Hippocampal formation (tissue), 2 donors: ENCODE measurements around the gene RPGRIP1.
"Not testable (repeated sequence)": the region's sequence is repeated elsewhere in the genome, so short reads cannot be mapped to it uniquely, and the experiment has no call there.

Experiments
- DNase-seq, 2 donors: peaks; one replicate each; lab custom pipeline; 2025; lab: John Stamatoyannopoulos, UW

RPGRIP1 gene

GRCh38 chr14:21258889-21259787 is 20.7 kb upstream of the RPGRIP1 start:
- DNase-seq = no peak

GRCh38 chr14:21261824-21262223 is 18.1 kb upstream of the RPGRIP1 start:
- no peak for DNase-seq

DNA sequence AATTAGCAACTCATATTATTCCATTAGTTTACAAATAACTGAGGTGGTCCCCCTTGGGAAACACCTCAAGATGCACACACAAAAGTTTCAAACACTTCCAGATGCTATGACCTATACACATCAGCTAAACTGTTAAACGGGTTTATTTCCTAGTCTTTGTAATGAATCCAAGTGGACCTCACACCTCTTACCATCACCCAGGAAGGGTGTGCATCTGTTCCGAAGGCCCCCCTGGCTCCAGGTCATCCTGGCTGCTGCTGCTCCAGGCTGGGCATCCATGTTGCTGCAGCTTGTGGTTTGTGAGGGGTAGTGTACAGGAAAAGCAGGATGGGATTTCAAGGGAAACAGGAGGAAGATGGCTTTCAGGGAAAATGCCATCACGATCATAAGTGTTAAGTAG is 17.5 kb upstream of the RPGRIP1 start:
- DNase-seq = no peak

DNA sequence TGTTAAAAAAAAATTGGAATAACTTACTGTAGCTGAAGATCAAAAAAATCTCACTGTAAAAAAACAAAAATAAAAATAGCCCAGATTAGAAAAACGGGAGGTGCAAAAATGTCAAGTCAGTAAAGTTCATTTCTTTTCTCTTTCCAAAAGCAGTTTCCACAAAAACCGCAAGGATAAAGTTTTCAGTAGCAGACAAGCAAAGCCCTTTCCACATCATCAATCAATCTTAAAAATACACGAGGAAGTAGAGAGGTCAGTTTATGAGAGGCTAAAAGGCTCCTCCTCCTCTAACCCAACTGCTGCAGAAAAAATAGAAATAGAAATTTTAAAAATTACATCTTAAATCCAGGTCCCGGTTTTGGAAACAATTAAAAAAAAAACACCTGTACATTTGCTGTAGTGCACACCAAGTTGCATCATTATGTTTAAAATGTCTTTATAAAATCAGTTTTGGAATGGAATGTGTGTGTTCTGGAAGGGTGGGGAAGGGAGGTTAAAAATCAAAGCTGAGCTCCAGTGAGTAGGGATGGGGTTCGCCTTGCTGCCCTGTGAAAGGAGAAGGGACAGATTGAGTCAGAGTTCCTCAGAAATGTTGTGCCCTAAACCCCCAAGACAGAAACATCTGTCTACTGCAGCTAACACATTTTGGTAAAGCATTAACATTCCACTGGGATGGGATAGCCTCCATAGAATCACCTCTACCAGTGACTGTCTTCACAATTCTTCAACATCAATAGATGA is 16.4 kb upstream of the RPGRIP1 start:
- DNase-seq = no peak

- DNase-seq = no peak
Measured at GRCh38 chr14:21264025-21264801, 15.7 kb upstream of the RPGRIP1 start.

DNA sequence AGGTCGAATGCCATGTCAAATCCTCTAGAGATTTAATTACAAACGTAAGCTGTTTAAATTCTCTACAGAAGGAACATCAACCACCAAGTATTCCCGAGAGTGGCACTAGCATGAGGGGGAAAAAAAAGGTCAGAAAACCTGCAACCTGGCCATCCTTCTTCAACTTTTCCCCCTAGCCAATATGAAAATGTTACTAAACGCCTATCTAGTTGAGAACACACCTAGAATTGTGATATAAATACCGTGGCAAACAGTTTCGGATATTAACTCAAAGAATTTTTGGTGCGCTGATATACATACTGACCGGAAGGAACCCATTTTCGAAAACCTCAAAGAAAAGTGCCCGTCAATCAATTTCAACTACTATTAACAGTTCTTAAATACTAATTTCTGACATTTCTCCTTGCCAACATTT is 12.4 kb upstream of the RPGRIP1 start:
- DNase-seq = no peak

- no peak for DNase-seq
Measured at GRCh38 chr14:21267886-21268616, 11.8 kb upstream of the RPGRIP1 start.

GRCh38 chr14:21268617-21269251 is 11.1 kb upstream of the RPGRIP1 start:
- peak in 1 of 2 donors; percentile 25 for DNase-seq

DNA sequence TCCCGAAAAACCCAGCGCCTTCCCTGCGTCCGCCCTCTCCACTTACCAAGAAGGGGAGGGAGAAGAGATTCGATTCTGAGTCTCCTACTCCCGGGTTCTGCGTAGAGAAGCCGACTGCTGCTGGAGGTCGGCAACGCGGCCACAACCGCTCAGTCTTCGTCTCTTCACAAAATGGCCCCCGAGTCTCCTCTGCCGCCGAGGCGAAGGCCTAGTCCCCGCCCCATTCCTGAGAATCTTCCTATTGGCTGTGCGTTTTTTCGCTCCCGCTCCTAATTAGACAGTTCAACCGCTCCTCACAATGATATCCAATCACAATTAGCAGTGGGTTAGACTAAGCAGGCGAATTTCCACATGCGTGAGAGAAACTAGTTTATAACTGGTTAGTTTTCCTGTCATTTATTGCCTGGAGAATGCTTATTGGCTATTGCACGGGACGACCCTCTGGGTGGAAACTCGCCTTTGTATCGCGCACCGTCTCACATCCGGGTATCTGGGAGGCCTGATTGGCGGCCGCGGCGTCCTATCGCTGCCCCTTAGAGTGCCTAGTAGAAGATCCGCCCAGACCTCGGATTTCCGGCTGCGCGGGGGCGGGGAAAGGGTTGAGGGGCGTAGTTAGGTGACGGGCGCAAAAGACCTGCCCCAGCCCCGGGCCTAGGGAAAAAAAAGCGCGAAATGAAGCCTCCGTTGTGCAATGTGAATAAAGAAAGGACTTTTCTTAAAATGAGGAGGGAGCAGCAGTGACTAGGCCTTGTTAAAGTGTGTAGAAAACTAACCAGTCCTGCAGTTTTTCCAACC is 10.4 kb upstream of the RPGRIP1 start, which contains the start of gene HNRNPC:
Gene HNRNPC (minus strand): TSS at position 191 of the 795 bp plus-strand sequence. CDS start 35,249 bp downstream, outside the sequence.
- DNase-seq = peak; percentile 99

- DNase-seq = not testable (repeated sequence)
Measured at GRCh38 chr14:21272661-21273060, 7.2 kb upstream of the RPGRIP1 start.

GRCh38 chr14:21275261-21275858 is 4.5 kb upstream of the RPGRIP1 start:
- DNase-seq = no peak

DNA sequence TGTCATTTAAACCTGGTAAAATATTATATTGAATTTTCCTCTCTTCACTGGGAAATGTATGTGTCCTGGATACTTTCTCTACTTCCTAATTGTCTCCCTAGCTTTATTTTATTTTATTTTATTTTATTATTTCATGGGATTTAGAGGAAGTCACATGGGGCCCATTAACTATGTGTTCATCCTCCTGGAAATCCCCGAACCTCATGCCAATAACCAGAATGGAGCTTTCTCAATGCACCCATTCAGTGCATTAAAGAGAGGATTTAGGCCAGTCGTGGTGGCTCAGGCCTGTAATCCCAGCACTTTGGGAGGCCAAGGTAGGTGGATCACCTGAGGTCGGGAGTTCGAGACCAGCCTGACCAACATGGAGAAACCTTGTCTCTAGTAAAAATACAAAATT is 1.3 kb upstream of the RPGRIP1 start:
- DNase-seq = no peak

GRCh38 chr14:21281917-21282316 is 2.0 kb downstream of the RPGRIP1 start:
- DNase-seq = not testable (repeated sequence)

DNA sequence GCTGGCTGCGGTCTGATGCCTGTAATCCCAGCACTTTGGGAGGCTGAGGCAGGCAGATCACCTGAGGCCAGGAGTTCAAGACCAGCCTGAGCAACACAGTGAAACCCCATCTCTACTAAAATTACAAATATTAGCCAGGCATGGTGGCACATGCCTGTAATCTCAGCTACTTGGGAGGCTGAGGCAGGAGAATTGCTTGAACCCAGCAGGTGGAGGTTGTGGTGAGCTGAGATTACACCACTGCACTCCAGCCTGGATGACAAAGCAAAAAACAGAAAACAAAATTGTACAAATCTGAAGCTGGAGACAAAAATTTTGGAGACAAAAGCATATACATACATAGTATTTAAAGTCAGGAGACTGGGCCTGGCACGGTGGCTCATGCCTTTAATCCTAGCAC is 6.6 kb downstream of the RPGRIP1 start:
- DNase-seq = not testable (repeated sequence)

DNA sequence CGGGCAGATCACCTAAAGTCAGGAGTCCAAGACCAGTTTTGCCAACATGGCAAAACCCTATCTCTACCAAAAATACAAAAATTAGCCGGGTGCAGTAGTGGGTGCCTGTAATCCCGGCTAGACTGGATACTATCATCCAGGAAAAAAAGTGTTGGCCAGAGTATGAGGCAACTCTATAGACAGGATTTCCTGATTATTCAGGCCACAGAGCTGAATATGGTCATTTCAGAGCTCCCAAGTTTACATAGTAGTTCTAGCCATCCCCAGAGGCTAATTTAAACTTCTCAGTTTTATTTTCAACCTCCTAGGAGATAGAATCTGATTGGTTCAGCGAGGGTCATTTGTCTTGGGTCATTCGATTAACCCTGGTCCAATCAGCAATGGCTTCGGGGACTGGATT is 7.3 kb downstream of the RPGRIP1 start:
- no peak for DNase-seq

DNA sequence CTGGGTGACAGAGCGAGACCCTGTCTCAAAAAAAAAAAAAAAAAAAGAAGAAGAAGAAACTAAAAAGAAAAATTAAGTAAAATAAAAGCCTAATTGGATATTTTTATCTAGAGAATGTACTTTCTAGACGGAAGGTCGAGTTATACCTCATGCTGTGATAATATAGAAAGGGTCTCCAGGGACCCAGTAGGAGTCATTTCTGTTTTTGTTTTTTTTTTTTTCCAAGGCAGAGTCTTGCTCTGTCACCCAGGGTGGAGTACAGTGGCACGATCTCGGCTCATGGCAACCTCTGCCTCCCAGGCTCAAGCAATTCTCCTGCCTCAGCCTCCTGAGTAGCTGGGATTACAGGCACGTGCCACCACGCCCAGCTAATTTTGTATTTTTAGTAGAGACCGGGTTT is 14.1 kb downstream of the RPGRIP1 start:
- DNase-seq = not testable (repeated sequence)

DNA sequence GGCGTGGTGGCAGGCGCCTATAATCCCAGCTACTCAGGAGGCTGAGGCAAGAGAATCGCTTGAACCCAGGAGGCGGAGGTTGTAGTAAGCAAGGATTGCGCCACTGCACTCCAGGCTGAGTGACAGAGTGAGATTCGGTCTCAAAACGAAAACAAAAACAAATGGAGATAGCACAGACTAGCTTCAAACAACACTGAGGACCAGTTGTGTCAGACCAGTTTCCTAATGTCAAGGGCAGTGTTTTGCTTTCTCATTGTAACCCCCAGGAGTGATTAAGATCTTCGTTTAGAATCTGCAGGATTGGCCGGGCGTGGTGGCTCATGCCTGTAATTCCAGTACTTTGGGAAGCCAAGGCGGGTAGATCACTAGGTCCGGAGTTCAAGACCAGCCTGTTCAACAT is 18.5 kb downstream of the RPGRIP1 start:
- DNase-seq = no peak

DNA sequence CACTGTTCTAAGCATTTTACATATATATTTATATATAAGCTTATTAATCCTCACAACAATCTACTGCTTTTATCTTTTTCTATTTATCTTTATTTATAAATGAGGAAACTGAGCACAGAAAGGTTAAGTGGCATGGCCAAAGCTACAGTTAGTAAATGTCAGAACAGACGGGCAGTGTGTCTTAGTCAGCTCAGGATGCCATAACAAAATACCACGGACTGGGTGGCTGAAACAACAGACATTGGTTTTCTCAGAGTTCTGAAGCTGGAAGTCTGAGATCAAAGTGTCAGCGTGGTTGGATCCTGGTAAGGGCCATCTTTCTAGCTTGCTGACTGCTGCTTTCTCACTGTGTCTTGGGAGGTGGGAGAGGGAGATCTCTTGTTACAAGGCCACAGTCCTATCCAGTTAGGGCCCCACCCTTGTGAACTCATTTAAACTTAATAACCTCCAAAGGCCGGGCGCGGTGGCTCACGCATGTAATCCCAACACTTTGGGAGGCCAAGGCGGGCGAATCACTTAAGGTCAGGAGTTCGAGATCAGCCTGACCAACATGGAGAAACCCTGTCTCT is 19.8 kb downstream of the RPGRIP1 start:
- no peak for DNase-seq

DNA sequence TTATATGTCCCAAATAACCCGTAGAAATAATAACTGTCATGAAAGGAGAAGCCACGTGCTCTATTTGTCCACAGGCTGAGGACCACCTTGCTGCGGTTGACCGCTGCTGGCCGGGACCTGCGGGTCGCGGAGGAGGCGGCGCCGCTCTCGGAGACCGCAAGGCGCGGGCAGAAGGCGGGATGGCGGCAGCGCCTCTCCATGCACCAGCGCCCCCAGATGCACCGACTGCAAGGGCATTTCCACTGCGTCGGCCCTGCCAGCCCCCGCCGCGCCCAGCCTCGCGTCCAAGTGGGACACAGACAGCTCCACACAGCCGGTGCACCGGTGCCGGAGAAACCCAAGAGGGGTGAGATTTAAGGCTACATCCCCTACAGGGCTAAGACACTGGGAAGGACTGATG is 21.0 kb downstream of the RPGRIP1 start:
- DNase-seq = no peak
